Head of caudate nucleus (tissue), 42 donors: ENCODE measurements around the gene MICOS13.
"Not testable (repeated sequence)": the region's sequence is repeated elsewhere in the genome, so short reads cannot be mapped to it uniquely, and the experiment has no call there.

Source experiments
- DNase-seq, 42 donors: peaks; one replicate each; pipeline versions ENCODE4 v3.0.0 to v3.0.0-alpha.2; 2020 to 2021; ENCODE audit warnings: mixed read lengths in 7 of 42
- intact Hi-C: fragments of 100-400 bp; cut with DNase I; formaldehyde crosslinking; loops from one replicate; pipeline ENCODE4 v1.15.0; 2022

MICOS13 gene

DNA sequence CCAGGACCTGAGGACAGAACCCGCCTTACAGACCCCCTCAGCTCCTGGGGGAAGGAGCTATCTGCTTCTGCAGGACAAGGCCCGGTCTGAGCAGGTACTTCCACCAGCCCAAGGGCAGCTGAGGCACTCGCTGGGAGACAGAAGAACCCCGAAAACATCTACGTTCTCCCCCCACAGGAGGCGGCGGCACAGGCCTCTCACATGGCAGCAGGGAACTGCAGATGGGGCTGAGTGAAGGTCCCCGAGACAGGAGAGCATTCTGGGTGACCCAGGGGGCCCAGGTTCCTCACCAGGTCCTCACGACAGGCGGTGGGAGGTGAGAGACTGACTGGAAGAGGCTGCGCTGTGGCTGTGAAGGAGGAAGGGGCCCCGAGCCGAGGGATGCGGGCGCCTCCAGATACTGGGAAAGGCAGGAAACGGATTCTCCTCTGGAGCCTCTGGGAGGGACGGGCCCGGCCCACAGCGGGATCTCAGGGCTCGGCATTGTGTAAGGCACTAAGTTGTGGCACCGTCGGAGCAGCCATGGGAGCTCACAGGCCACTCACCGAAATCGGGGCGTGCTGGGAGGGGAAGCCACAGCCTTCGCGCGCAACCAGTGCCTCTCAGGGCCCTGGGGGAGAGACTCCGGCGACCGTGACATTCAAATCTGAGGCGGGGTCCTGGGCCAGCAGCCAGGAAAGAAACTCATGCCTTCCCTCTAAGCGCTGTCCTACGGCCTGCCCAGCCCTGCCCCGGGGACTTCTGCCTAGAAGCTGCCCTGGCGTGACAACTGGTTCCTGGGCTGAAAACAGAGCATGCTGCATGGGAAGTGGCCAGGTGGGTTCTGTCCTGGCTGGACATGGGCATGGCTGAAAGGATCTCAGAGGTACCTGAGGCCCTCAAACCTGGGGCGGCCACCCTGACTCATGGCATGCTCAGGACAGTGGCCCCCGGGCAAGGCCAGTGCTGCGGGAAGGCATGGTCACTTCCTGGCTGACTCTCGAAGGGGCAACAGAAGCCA is 23.8 kb upstream of the MICOS13 start:
- DNase-seq, result no peak
- intact Hi-C loops, result no loop called here

DNA sequence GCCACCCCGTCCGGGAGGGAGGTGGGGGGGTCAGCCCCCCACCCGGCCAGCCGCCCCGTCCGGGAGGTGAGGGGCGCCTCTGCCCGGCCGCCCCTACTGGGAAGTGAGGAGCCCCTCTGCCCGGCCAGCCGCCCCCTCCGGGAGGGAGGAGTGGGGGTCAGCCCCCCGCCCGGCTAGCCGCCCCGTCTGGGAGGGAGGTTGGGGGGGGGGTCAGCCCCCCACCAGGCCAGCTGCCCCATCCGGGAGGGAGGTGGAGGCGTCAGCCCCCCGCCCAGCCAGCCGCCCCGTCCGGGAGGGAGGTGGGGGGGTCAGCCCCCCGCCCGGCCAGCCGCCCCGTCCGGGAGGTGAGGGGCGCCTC is 21.7 kb upstream of the MICOS13 start:
- DNase-seq, intact Hi-C loops: not testable (repeated sequence)

DNA sequence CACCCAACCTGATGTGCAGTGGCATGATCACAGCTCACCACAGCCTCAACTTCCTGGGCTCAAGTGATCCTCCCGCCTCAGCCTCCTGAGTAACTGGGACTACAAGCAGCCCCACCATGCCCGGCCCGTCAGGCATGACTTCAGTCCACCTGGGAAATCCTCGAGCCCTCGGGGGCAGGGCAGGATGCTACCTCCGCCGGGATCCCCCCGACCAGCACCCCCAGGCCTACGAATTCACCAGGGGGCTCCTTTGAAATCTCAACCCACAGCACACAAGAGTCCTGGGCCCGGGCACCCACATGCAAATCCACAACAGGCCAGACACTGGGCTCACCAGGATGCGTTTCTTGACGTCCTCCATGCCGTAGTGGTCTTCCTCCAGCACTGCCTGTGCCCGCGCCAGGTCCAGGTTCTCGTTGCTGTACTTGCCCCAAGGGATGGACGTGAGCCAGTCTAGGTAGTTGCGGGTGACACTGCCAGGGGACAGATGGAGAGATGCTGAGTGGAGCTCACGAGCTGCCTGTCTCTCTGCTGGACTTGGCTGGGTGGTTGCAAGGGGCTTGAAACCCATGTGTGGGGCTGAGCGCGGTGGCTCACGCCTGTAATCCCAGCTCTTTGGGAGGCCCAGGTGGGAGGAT is 20.3 kb upstream of the MICOS13 start:
- no peak for DNase-seq
- intact Hi-C loops, result no loop called here

DNA sequence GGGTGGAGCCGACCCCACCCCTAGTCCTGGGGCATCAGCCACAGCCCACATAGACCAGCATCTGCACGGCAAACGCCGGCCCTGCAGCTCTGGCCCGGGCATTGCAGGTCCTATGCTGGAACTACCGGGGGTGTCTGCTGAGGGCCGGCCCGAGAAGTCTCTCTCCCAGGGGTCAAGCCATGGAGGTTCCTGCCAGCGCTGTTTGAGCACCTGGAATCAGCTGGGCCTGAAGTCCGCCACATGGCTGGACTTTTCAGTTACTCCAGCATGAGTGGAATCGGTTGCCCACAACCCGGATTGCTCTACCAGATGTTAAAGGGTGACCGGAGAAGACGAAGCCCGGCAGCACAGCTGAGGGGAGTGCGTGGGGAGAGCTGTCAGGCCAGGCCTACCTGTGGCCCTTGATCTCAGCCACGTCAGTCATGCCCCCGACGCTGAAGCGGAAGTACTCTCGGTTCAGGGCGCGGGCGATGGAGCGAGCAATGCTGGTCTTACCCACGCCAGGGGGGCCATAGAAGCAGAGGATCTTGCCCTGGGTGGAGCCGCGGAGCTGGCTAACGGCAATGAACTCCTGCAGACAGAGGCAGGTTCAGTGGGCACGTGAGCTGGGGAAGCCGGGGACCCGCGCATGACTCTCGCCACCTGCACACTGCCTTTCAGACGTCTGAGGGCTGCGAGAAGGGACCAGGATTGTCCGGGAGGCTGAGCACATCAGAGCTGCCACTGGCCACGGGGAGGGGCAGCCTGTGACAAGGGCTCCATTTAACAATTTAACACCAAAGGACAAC is 18.5 kb upstream of the MICOS13 start:
- DNase-seq, result no peak
- intact Hi-C loops, result no loop called here

DNA sequence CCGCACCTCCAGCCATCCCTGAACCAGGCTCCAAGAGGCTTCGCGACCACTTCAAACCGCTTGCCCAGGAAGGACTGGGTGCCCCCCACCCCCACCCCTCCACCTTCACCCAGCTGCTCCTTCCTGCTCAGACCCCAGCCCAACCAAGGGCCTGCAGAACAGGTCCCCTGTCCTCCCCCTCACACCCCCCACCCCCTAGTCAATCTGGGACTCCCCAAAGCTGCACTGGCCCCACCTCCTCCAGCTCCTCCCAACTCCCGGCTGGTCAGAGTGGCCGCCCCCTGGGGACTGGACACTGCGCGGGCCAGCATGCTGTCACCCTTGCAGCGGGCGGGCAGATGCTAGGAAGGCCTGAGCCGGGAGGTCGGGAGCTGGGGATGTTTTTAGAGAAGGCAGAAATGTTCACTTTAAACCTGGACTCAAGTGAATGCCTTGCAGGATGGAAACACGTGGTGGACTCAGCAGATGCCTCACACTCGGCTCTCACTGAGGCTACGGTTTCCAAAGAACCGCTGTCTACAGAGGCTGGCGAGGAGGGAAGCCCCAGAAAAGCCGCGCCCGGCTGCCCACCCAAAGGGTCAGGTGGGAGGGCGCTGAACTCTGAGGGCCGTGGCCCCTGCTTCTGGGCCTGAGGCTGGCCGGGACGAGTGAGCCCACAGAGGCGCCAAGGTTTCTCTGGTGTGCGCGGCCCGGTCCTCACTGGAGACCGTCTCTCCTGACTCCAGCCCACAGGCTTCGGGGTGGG is 17.7 kb upstream of the MICOS13 start:
- no peak for DNase-seq
- intact Hi-C loops, result no loop called here

DNA sequence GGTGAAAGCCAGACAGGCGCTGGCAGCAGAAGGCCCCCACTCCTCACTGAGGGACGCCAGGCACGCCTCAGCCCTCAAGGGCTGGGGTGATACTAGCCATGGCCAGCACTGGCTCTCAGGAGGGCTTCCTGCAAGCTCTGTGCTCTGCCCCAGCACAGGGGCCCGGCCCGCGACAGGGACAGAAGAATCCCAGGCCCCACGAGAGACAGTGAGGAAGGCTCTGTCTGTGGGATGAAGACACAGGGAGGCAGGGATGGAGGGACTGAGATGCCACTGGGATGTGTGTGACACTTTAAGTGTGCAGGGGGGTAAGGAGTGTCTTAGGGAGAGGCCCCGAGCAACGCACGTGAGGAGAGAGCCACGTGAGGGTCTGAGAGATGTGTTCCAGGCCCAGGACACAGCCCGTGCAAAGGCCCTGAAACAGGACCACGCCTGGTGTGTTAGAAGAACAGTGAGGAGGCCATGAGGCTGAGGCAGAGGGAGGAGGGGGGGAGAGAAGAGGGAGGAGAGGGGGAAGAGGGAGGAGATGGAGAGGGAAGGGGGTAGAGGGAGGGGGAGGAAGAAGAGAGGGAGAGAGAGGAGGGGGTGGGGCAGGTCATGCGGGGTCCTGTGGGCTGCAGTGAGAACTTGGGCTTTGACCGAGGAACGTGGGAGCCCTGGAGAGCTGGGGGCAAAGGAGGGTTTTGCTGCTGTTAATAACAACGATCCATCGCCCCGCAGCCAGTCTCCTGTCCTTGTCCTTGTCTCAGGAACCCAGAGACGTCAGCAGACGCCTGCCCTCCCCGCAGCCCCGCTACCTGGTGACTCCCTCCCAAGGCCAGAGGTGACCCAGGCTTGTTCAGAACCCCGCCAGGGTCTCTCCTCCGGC is 16.9 kb upstream of the MICOS13 start:
- no peak for DNase-seq
- intact Hi-C loops, result no loop called here

DNA sequence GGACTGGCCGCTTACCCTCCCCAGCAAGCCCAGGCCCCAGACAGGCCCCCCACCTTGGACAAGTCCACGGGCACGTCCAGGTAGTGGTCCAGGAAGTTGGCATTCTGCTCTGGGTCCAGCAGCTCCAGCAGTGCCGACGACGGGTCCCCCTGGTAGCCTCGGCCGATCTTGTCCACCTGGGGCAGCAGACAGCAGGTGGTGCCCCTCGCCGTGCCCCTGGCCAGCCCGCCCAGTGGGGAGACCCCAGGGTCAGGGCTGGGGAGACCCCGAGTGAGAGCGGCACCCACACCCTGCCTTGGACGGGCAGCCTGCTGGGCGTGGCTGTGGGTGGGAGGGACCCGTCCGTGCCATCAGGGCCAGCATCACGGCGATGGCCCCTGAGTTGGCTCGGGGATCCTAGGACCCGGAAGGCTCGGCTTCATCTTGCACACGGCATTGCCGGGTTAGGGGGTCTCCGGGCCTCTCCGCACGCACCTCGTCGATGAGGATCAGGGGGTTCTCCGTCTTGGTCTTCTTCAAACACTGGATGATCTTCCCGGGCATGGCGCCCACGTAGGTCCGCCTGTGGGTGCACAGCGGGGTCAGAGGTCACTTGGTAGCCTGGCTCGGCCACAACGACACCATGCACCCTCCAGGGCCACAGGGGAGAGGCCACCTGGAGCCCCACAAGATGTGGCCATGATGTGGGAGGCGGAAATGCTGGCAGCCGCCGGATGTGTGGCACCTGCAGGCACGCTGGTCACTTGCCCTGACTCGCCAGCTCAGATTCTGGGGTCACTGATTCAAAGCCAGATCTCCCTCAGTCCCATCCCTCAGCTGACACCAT is 16.1 kb upstream of the MICOS13 start:
- DNase-seq, result peak in 1 of 42 donors; percentile 14
- intact Hi-C loops, result no loop called here

DNA sequence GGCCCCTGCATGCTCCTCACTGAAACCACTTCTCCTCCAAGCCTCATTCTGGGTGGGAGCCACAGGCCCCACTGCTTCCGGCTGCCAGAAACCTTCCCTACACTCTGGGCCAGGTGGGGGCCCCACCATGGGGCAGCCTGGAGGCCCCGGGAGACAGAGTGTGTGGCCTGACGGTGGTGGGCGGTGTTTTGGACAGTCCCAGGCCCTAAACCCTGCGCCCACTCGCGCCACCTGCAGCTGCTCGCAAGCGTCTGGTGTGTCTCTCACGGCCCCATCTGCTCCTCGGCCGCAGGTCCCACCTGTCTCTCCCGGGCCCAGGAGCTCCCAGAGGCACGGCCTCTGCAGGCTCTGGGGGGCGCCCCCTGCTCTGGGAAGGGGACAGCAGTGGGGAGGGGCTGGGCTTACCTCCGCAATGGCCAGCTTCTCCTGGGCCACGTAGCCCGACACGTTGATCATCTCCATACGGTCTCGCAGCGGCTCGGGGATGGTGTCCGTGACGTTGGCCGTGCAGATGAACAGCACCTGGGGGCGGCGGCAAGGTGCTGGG is 15.4 kb upstream of the MICOS13 start:
- intact Hi-C loops, result no loop called here
- no peak for DNase-seq

DNA sequence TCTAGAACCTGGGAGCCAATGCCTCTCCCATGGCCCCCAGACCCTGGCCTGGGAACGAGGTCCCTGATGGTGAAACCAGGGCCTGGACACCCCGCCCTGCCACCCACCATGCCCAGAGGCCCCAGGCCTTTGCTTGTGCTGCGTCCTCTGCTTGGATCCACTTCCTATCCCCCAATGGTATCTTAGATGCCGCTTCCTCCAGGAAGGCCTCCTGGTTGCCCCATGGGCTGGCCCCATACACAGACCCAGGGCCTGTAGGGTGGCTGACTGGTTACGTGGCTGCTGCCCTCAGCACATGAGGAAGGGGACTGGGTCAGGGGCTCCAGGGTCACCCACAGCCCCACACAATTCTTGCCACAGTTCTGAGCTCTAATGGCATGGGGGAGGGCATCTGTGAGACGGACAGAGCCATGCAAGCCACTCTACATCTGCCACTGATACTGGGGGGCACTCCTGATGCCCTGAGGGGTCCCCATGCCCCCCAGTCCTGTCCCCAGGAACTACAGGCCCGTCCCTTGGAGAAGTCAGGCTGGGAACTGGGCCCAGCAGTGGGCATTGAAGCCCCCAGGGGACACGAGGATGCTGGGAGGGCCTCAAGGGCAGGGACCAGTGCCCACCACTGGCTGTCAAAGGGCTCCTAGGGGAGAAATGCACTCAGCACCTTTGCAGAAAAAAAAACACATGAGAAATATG is 14.8 kb upstream of the MICOS13 start:
- intact Hi-C loops, result no loop called here
- DNase-seq, result no peak

DNA sequence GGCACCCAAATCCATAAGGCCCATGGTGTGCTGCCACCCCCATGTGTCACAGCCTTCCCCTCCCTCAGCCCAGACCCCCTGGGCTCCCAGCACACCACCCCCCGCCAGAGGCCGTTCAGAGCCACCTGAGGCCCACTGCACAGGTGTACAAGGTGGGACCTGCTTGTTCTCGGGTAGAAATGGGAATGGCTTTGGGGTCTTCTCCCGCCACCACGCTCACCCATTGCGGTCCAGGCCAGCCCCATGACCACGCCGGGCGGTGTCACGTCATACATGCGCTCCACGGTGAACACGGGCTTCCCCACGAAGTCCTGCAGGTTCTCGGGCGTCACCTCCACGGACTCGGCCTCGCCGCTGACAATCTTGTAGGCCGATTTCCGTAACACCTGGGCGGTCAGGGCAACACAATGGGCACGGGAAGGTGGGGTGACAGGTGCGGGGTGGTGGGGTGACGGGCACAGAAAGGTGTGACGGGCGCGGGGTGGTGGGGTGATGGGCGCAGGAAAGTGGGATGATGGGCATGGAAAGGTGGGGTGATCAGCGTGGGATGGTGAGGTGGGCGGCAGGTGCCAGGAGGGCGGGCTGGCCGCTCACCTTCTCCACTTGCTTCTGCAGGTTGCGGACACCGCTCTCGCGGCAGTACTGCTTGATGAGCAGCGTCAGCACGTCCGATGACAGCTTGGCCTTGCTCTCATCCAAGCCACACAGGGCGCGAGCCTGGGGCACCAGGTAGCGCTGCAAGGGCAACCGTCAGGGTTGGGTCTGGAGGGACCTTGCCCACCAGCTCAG is 14.0 kb upstream of the MICOS13 start:
- no peak for DNase-seq
- intact Hi-C loops, result no loop called here

DNA sequence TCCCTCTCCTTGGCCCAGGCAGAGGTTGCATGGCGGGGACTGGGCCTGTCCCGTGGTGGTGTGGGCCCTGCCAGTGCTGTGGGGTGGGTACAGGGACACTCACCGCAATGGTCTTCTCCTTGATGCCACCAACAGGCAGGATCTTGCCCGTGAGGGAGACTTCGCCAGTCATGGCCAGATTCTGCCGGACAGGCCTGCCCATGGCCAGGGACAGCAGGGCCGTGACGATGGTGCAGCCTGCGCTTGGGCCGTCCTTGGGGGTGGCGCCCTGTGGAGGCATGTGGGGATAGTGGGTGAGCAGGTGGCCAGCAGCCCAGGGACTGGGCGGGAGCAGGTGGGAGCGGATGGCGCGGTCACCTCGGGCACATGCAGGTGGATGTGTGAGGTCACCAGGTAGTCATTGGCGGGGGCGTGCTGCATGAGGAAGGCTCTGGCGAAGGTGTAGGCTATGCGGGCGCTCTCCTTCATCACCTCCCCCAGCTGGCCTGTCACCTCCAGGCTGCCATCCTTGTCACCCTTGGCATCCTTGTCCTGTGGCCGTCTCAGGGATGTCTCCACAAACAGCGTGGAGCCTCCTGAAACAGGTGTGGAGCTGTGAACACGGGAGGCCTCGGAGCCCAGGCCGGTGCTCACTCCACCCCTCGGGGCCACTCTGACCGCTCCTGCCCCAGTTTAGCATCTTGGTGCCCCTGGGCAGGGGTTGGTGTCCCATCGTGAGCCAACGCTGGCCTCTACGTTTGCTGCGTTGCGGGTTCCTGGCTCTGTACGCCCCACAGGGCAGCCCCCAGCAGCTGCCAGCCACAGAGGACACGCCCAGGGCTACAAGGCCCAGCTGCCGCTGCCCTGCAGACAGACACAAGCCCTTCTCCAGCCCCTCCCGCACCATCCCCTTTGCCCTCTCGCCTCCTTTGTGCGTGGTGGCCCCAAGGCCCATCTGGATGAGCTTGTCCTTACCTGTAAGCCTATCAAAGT is 13.2 kb upstream of the MICOS13 start:
- intact Hi-C loops, result no loop called here
- no peak for DNase-seq

DNA sequence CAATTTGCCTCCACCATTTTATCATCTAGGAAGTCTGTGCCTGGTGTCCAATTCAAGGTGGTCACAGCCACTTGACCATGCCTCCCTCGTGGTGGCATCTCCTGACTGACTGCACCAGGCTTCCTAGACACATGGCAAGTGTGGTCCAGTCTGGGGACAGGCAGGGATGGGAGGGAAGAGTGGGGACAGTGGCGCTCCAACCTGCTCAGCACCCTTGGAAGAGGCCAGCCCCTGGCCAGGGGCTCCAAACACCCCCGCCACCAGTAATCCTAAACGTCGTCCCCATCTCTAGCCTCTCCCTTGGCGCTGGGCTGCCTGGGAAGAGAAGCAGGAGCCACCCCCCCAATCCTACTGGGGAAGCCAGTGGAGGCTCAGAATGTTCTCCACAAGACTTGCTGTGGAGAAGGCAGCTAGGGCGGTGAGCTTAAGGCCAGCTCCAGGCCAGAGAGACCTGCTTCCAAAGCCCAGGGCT is 12.4 kb upstream of the MICOS13 start:
- intact Hi-C loops, result no loop called here
- no peak for DNase-seq

DNA sequence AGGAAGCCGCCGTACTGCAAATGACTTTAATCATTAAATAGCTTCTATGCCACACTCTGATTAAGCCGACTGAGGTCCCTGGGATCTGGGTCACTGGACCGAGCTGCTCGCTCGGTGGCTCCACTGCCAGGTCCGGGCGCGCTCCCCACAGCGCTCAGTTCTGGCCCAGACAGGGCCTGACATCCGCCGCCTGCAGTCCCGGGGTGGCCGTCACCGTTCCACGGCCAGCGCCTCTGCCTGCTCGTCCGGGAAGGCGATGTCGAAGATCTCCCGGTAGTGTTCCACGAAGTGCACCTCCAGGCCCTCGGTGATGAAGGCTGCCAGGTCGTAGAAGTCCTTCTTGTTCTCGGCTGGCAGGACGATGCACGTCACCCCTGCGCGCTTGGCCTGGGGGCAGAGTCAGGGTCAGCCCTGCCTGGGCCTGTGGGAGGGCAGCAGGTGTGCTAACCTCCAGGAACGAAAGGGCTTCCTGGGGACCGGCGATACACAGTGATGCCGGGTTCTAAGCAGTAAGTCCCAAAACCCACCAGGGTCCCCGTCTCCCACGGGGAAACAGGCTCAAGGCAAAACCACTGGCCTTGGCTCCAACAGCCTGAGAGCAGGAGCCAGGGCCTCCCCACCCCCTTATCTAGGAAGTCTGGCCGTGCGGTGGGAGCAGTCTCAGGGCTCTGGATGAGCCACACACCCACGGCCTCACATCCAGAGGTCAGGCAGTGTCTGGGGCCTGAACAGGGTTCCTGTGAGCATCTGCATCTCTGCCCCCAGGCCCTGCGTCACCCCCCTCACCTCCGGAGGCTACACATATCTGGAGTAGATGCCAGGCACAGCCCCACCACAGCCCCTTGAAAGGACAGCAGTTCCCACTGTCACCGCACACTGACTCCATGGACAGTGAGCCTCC is 11.8 kb upstream of the MICOS13 start:
- DNase-seq, result peak in 4 of 42 donors; percentile 12 to 45 (median 33)
- intact Hi-C loops, result no loop called here
